HPDE6-E6E7 (cell line): ENCODE results near the gene GNG4.

Source experiments
- DNase-seq: peaks from one replicate; pipeline ENCODE4 v3.0.0; 2011; ENCODE audit warnings: missing footprints; ENCODE audit errors: extremely low spot score

The GNG4 gene

DNA sequence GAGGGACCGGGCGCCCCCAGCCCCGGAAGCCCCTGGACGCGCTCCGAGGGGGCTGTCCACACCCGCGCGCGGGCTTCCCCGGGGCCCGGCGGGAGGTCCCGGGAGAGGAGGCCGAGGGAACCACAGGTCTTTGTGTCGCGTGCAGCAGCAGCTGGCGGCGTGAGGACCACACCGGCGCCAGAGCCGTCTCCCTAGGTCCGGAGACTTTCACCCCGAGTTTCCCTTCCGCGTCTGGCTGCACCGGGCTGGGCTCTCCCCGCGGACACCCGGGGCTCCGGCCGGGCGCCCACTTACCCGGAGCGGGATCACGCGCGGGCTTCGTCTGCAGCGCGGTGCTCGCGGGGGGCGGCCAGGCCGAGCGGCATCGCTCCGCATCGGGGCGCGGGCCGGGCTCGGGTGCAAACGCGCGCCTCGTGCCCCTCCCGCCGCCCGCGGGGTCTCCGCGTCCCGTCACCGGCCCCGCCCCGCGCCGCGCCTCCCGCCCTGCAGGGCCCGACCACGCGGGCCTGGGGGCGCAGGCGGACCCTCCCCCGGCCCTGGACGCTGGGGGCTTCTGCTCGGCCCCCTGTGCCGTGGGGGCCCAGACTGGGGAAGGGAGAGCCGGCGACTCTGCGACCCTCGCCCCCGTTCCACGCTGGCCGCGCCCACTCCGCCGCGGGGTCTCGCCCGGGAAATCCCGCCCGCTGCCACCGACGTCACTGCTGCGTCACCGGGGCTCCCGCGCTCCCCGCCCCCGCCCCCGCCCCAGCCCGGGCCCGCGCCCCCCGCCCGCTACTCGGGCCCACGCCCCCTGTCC, at the start of gene GNG4:
GNG4 (minus strand) TSS at position 417 of the 796 bp plus-strand sequence. CDS start 65,946 bp downstream, outside the sequence.
- DNase-seq = no peak

GRCh38 chr1:235697508-235697907, 47.9 kb upstream of the GNG4 start:
- DNase-seq = no peak

GRCh38 chr1:235689356-235689755, 39.8 kb upstream of the GNG4 start:
- no peak for DNase-seq

- DNase-seq = no peak
These were observed 38.5 kb upstream of the GNG4 start for GRCh38 chr1:235688096-235688495.

DNA sequence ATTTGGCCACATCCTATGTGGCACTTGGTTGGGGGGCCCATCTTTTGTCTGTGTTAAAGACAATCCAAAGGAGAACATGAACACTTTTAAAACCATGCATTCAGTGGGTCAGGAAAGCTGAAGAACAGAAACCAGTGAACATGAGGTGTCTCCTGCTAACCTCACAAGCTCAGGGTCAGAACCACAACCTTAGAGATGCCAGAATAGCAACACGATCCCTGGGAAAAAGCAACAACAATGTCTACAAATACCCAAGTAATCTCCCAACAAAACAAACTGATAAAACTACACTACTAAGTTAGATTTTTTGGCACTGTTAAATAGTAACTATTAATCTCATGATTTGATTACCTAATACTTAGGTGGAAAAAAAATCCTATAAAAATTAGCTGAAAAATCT, 34.1 kb upstream of the GNG4 start:
- no peak for DNase-seq

DNA sequence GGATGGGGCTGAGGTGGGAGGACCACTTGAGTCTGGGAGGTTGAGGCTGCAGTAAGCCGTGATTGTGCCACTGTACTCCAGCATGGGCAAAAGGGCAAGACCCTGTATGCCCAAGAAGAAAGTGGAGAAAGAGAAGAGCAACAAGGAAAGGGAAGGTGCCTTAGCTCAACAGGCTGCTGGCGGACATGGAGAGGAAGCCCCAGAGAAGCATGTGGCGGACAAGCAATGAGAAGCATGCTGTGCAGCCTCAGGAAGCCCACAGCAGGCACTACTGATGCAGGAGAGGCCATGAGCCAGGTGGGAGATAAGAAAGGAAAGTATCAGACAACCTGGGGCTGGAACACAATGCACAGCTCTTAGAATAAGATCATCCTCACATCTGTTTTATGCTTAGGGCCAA, 32.6 kb upstream of the GNG4 start:
- DNase-seq = no peak

DNA sequence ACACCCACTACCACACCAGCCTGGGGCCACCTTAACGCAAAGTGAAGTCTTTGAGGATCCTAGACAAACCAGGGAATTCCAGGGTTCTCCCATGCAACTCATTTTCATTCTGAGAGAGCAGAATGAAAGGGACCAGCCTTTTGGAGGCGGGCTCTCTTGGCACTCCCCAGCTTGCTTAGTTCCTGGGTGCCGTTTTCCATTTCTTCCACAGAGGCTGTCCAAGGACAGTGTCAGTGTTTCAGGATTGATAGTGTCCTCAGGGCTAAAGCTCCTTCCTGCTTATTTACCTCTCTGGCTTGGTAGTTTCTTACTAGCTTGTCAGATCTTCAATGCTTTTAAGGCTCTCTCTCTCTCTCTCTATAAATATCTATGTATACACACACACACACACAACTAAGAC, 30.1 kb upstream of the GNG4 start:
- DNase-seq = no peak

DNA sequence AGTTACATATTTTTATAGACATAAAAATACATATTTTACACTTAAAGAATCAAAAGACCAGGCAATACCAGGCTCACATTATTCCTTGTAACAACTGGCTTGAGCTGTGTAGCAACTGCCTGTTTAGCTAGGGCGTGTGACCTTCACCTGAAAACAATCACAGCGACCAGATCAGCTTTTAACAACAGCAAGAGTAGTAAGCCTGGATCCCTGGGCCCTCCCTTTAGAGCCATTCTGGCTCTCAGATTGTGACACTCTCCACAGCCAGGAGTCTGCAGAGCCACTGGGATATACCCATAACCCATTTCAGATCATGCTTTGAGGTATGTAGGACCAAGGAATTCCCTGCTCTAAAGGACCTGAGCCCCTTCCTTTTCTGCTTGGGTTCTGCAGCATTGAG, 29.4 kb upstream of the GNG4 start:
- no peak for DNase-seq

DNA sequence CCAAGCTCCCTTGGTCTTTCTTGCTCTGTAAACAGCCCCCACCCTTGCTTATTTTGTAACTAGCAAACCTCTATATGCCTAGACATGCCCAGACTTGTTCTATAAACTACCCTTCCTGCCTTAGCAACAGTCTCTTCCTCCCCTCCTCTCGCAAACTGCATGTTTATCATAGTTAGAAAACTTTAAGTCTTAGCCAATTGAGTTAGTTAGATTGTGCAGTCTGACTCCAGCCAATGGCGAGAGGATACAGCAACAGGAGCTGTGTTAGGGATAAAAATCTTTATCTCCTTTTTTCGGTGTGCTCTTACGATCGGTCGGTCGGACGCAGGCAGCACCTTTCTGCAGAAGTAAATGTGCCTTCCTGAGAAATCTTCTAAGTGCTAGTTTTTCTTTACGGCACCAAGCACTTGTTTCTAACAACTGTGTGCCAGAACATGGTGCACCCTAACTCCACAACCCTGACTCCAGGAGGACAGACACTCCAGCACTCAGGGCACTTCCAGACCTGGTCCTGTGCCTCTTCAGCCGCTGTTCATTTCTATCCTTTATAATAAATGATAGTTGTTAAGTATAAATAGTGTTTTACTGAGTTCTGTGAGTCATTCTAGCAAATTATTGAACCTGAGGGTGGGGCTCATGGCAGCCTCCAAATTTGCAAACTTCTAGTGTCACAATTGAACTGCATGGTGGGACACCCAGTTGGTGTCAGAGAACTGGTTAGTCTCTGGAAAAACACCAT, 25.7 kb upstream of the GNG4 start:
- DNase-seq = no peak

GRCh38 chr1:235673981-235674380, 24.4 kb upstream of the GNG4 start:
- no peak for DNase-seq

- no peak for DNase-seq
These were observed 22.4 kb upstream of the GNG4 start for GRCh38 chr1:235671992-235672391.

DNA sequence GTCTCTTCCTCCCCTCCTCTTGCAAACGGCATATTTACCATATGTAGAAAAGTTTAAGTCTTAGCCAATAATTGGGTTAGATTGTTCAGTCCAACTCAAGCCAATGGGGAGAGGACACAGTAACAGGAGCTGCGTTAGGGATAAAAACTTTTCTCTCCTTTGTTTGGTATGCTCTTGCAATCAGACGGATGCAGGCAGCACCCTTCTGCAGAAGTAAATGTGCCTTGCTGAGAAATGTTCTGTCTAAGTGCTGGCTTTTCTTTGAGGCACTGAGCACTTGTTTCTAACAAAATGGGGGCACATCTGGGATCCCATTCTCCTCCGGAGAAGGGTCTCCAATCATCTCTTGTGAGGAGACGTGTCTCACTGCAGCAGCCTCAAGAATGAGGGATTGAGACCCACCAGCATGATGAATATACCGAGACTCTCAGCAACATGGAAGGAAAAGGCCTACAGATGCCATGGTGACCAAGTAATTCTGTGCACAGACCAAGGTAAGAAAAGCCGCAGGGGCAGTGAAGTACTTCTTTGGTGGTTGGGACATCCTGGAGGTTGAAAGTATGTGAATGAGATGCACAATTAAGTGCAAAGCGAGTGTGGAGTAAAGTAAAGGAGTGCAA, 20.7 kb upstream of the GNG4 start:
- DNase-seq = no peak

GRCh38 chr1:235669277-235669676, 19.7 kb upstream of the GNG4 start:
- DNase-seq = no peak

DNA sequence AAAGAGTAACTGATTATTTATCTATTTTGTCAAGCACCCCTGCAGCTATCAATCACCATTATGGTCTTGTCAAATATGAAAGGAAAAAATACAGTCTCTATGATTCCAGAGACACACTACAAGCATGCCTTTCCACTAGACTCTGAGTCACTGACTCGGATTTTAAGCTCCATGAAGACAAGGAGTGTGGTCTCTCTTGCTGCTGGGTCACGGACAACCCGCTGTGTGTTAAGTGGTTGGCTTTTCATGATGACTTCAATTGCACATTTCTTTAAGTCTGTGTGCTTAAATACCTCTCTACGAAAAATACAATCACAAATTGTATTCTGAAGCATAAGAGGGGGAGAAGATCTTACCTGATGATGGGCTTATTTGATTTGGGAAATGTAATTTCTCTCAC, 14.0 kb upstream of the GNG4 start:
- DNase-seq = no peak

GRCh38 chr1:235661568-235661967, 12.0 kb upstream of the GNG4 start:
- no peak for DNase-seq

GRCh38 chr1:235659186-235659771, 9.7 kb upstream of the GNG4 start:
- no peak for DNase-seq

GRCh38 chr1:235657747-235658526, 8.4 kb upstream of the GNG4 start:
- no peak for DNase-seq

GRCh38 chr1:235657269-235657668, 7.7 kb upstream of the GNG4 start:
- no peak for DNase-seq

GRCh38 chr1:235652364-235652763, 2.8 kb upstream of the GNG4 start:
- DNase-seq = no peak

DNA sequence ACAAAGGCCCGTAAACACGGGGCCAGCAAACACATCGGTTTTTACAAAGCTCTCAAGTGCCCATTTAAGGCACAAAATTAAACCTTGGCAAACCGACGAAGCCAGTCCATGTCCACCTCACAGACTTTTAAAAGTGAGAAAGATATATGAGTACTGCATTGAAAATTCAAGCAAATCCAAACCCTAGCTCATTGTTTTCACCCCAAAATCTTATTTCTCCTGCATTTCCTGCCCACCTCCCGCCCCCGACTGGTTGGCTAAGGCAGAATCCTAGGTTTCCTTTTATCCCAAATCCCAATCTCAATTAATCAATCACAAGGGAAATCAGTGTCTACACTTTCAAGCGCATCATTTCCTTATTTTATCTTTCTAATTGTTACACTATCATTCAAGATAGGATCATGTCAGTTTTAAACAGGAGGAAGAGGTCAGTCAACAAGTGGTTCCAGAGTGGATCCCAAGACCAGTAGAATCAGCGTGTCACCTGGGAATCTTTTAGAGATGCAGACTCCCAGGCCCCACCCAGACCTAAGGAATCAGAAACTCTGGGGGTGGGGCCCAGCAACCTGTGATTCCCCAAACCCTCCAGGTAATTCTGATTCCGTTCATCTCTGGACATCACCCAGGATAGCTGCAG, 1.7 kb upstream of the GNG4 start:
- DNase-seq = no peak
